OCI-LY1 (cell line): Measurements from ENCODE around the gene POLE2.

Source experiments
- H2AFZ ChIP-seq: fragments of 200-600 bp; sonication (generic), shearing (Covaris generic); 2 replicates; pipeline ENCODE4 v1.6.0; 2014; ENCODE audit warnings: antibody characterized with exemption, mild to moderate bottlenecking, low read length
- H3F3A ChIP-seq: fragments of 200-600 bp; sonication (generic), shearing (Covaris generic); 2 replicates; pipeline ENCODE4 v1.6.0; 2014; ENCODE audit warnings: mild to moderate bottlenecking, antibody characterized with exemption, low read length, moderate library complexity; ENCODE audit not compliant: insufficient read depth
- H3K27ac ChIP-seq: fragments of 200-600 bp; sonication (generic); 2 replicates; pipeline ENCODE4 v1.5.1; 2014; ENCODE audit warnings: low read length, mixed run types, mild to moderate bottlenecking, low read depth; ENCODE audit not compliant: poor library complexity, severe bottlenecking
- H3K27me3 ChIP-seq: fragments of 200-600 bp; sonication (generic); 2 replicates; pipeline ENCODE4 v1.6.0; 2014; ENCODE audit warnings: antibody characterized with exemption, mild to moderate bottlenecking, low read length, moderate library complexity; ENCODE audit not compliant: insufficient read depth
- H3K36me3 ChIP-seq: fragments of 200-600 bp; sonication (generic); 2 replicates; pipeline ENCODE4 v1.6.1; 2014; ENCODE audit warnings: mild to moderate bottlenecking, antibody characterized with exemption, low read length, moderate library complexity, mixed read lengths; ENCODE audit not compliant: insufficient read depth
- H3K4me1 ChIP-seq: fragments of 200-600 bp; sonication (generic); 2 replicates; pipeline ENCODE4 v1.5.1; 2014; ENCODE audit warnings: mild to moderate bottlenecking, low read length, moderate library complexity; ENCODE audit not compliant: insufficient read depth, severe bottlenecking
- H3K4me2 ChIP-seq: fragments of 200-600 bp; sonication (generic), shearing (Covaris generic); 2 replicates; pipeline ENCODE4 v1.6.1; 2014; ENCODE audit warnings: low read length
- H3K4me3 ChIP-seq: fragments of 200-600 bp; sonication (generic); 2 replicates; pipeline ENCODE4 v1.5.1; 2014; ENCODE audit warnings: low read length, low read depth, mild to moderate bottlenecking, mixed read lengths; ENCODE audit not compliant: poor library complexity, severe bottlenecking
- H3K79me2 ChIP-seq: fragments of 200-600 bp; shearing (Covaris generic); 2 replicates; pipeline ENCODE4 v1.6.1; 2016; ENCODE audit warnings: mixed run types, low read length, mixed read lengths; ENCODE audit not compliant: insufficient read depth
- H3K9ac ChIP-seq: fragments of 200-600 bp; sonication (generic), shearing (Covaris generic); 2 replicates; pipeline ENCODE4 v1.6.1; 2014; ENCODE audit warnings: mild to moderate bottlenecking, low read length, mixed read lengths
- H3K9me2 ChIP-seq: fragments of 200-600 bp; sonication (generic), shearing (Covaris generic); 2 replicates; pipeline ENCODE4 v1.6.1; 2014; ENCODE audit warnings: low read depth, mild to moderate bottlenecking, low read length, mixed read lengths
- H3K9me3 ChIP-seq: fragments of 200-600 bp; shearing (Covaris generic); 2 replicates; pipeline ENCODE4 v1.6.1; 2014; ENCODE audit warnings: low read length, mixed read lengths
- H4K20me1 ChIP-seq: fragments of 200-600 bp; sonication (generic), shearing (Covaris generic); 2 replicates; pipeline ENCODE4 v1.6.0; 2016; ENCODE audit warnings: mild to moderate bottlenecking, low read length; ENCODE audit not compliant: insufficient read depth
- EZH2 ChIP-seq: fragments of 200-600 bp; sonication (generic), shearing (Covaris generic); IDR thresholded peaks from 2 replicates; pipeline ENCODE4 v1.8.0; 2017; ENCODE audit warnings: borderline replicate concordance, mixed run types, mild to moderate bottlenecking, antibody characterized with exemption, low read length, moderate library complexity, mixed read lengths
- TF ChIP-seq, protein P1 (sequence below): fragments of 200-600 bp; sonication (generic), shearing (Covaris generic); IDR thresholded peaks from 2 replicates; pipeline ENCODE4 v1.5.1; 2017; ENCODE audit warnings: mild to moderate bottlenecking, antibody characterized with exemption, low read length, moderate library complexity, mixed read lengths

Gene POLE2

DNA sequence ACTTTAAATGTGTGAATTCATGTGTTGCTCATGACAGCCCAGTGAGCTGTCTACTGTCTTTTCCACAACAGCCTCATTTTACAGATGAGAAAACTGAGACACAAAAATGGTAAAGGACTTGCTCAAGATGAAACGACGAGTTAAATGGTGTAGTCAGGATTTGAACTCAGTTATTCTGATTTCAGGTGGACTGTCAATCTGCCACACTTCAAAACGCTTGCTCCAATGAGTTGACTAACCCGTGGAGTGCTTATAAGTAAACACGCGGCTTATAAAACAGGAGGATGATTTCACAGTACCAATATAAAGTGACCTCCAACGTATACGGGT lies 652 bp upstream of the POLE2 start:
- Histone ChIP-seq H3K9ac (peak overlapping the region; percentile 80; the same call in 1 of the 2 replicates), H3K27ac (peak overlapping the region; percentile 78), H3K36me3 (peaks cover 6% of the 10 kb centered on the region; the same call in 1 of the 2 replicates), H2AFZ (peak overlapping the region; percentile 95), H3K4me2 (peak overlapping the region; percentile 89), H3F3A (no peaks in the 10 kb centered on the region), H3K9me3 (no peaks in the 10 kb centered on the region), H3K4me3 (peak overlapping the region; percentile 77), H3K79me2 (peaks cover 29% of the 10 kb centered on the region), H3K27me3 (no peaks in the 10 kb centered on the region), H3K9me2 (no peaks in the 10 kb centered on the region), H3K4me1 (peaks cover 32% of the 10 kb centered on the region), H4K20me1 (no peaks in the 10 kb centered on the region)
- no peak for TF ChIP-seq EZH2
- TF ChIP-seq, protein P1, sequence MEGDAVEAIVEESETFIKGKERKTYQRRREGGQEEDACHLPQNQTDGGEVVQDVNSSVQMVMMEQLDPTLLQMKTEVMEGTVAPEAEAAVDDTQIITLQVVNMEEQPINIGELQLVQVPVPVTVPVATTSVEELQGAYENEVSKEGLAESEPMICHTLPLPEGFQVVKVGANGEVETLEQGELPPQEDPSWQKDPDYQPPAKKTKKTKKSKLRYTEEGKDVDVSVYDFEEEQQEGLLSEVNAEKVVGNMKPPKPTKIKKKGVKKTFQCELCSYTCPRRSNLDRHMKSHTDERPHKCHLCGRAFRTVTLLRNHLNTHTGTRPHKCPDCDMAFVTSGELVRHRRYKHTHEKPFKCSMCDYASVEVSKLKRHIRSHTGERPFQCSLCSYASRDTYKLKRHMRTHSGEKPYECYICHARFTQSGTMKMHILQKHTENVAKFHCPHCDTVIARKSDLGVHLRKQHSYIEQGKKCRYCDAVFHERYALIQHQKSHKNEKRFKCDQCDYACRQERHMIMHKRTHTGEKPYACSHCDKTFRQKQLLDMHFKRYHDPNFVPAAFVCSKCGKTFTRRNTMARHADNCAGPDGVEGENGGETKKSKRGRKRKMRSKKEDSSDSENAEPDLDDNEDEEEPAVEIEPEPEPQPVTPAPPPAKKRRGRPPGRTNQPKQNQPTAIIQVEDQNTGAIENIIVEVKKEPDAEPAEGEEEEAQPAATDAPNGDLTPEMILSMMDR = no peak

DNA sequence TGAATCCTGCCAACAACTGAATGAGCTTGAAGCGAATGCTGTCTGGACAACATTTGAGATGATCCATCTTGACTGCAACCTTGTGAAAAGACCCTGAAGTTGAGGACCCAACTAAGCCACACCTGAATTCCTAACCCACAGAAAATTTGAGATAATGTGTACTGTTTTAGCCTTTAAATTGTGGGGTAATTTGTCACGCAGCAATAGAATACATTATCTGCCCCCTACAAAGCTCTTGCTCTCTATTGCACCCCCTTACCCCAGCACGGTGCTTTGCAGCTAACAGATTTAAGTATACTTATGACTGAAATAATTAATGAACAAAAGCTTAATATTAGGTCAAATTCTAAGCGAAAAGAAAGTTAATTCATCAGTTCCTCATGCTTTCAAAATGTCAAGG lies 1.6 kb downstream of the POLE2 start:
- peaks cover 19% of the 10 kb centered on the region for H3K4me1 ChIP-seq
- H3K9me2 ChIP-seq = no peaks in the 10 kb centered on the region
- H3K4me2 ChIP-seq = peak overlapping the region; percentile 89
- peaks cover 29% of the 10 kb centered on the region for H3K36me3 ChIP-seq
- peak overlapping the region; percentile 77 for H3K4me3 ChIP-seq
- no peaks in the 10 kb centered on the region for H3F3A ChIP-seq
- no peak overlapping the region for H2AFZ ChIP-seq
- TF ChIP-seq, protein P1 = no peak
- TF ChIP-seq EZH2 = no peak
- H3K79me2 ChIP-seq = peaks cover 29% of the 10 kb centered on the region
- no peaks in the 10 kb centered on the region for H4K20me1 ChIP-seq
- no peak overlapping the region for H3K27ac ChIP-seq
- peak overlapping the region; percentile 80; the same call in 1 of the 2 replicates for H3K9ac ChIP-seq
- no peaks in the 10 kb centered on the region for H3K9me3 ChIP-seq
- no peaks in the 10 kb centered on the region for H3K27me3 ChIP-seq

DNA sequence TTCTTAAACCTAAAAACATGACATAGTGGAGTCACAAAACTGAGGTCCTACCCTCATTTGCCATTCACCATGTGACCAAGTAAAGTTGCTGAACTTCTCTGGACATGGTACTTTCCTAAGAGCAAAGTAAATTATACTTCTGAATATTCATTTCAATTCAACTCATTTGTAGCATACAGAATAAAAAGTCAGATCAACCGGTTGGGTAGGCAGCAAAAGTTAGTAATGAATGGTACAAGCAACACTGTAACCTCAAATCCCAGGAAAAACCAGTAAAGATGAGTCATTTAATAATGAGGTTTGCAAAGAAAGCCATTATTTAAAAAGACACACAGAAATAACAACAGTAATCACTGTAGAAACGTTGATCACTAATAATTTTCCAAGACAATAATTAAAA lies 8.7 kb downstream of the POLE2 start:
- TF ChIP-seq, protein P1 = no peak
- TF ChIP-seq EZH2 = no peak
- no peaks in the 10 kb centered on the region for H3K79me2 ChIP-seq
- H3K9ac ChIP-seq = no peak overlapping the region
- H2AFZ ChIP-seq = no peak overlapping the region
- H3K27ac ChIP-seq = no peak overlapping the region
- H3K4me3 ChIP-seq = no peak overlapping the region
- no peaks in the 10 kb centered on the region for H3K4me1 ChIP-seq
- H3K9me2 ChIP-seq = no peaks in the 10 kb centered on the region
- H3K27me3 ChIP-seq = no peaks in the 10 kb centered on the region
- no peak overlapping the region for H3K4me2 ChIP-seq
- no peaks in the 10 kb centered on the region for H3K9me3 ChIP-seq
- no peaks in the 10 kb centered on the region for H4K20me1 ChIP-seq
- no peaks in the 10 kb centered on the region for H3F3A ChIP-seq
- H3K36me3 ChIP-seq = peaks cover 87% of the 10 kb centered on the region
